SKM-1 (cell line): ENCODE measurements around the gene CORT.
"Not testable (repeated sequence)": the region's sequence is repeated elsewhere in the genome, so short reads cannot be mapped to it uniquely, and the experiment has no call there.

Experiments used
- DNase-seq: peaks from one replicate; lab custom pipeline; 2025; ENCODE audit not compliant: unreplicated experiment; lab: John Stamatoyannopoulos, UW

CORT gene

GRCh38 chr1:10449751-10450150 lies at the start of gene CORT:
CORT (plus strand) TSS chr1:10450031; CDS start chr1:10450224, 193 bp downstream.
- DNase-seq, result no peak

GRCh38 chr1:10401281-10401680 lies 48.5 kb upstream of the CORT start:
- no peak for DNase-seq

GRCh38 chr1:10402729-10403274 lies 47.0 kb upstream of the CORT start:
- no peak for DNase-seq

GRCh38 chr1:10407201-10407600 lies 42.6 kb upstream of the CORT start:
- DNase-seq, result no peak

GRCh38 chr1:10415211-10415930 lies 34.5 kb upstream of the CORT start:
- peak; percentile 95 for DNase-seq

- DNase-seq, result not testable (repeated sequence)
Observed at GRCh38 chr1:10415967-10416366, 33.9 kb upstream of the CORT start.

GRCh38 chr1:10418741-10419140 lies 31.1 kb upstream of the CORT start:
- DNase-seq, result not testable (repeated sequence)

- no peak for DNase-seq
Observed at GRCh38 chr1:10419351-10419750, 30.5 kb upstream of the CORT start.

- no peak for DNase-seq
Observed at GRCh38 chr1:10421637-10422036, 28.2 kb upstream of the CORT start.

- no peak for DNase-seq
Observed at GRCh38 chr1:10424034-10424433, 25.8 kb upstream of the CORT start.

GRCh38 chr1:10424651-10425050 lies 25.2 kb upstream of the CORT start:
- DNase-seq, result no peak

GRCh38 chr1:10425826-10426534 lies 23.9 kb upstream of the CORT start:
- DNase-seq, result not testable (repeated sequence)

- DNase-seq, result not testable (repeated sequence)
Observed at GRCh38 chr1:10426535-10426848, 23.3 kb upstream of the CORT start.

GRCh38 chr1:10428984-10429383 lies 20.8 kb upstream of the CORT start:
- no peak for DNase-seq

- no peak for DNase-seq
Observed at GRCh38 chr1:10429868-10430215, 20.0 kb upstream of the CORT start.

GRCh38 chr1:10430216-10431069 lies 19.4 kb upstream of the CORT start, which contains the start of gene CENPS:
CENPS (plus strand) TSS chr1:10430433; CDS start chr1:10430518, 85 bp downstream.
- DNase-seq, result peak; percentile 76

GRCh38 chr1:10431070-10431730 lies 18.6 kb upstream of the CORT start:
- DNase-seq, result no peak

- no peak for DNase-seq
Observed at GRCh38 chr1:10432910-10433700, 16.7 kb upstream of the CORT start.

- DNase-seq, result no peak
Observed at GRCh38 chr1:10433790-10434189, 16.0 kb upstream of the CORT start.

- no peak for DNase-seq
Observed at GRCh38 chr1:10434590-10434989, 15.2 kb upstream of the CORT start.
